DOHH2 (cell line): ENCODE data around the gene DOCK11.

Experiments
- CTCF ChIP-seq: fragments of 200-600 bp; sonication (generic); IDR thresholded peaks from one replicate; pipeline ENCODE4 v1.5.1; 2014; ENCODE audit warnings: antibody characterized with exemption, mild to moderate bottlenecking, low read depth, low read length; ENCODE audit not compliant: poor library complexity, severe bottlenecking
- EZH2phosphoT487 ChIP-seq: fragments of 200-600 bp; sonication (generic); IDR thresholded peaks from 2 replicates; pipeline ENCODE4 v1.6.1; 2017; ENCODE audit warnings: borderline replicate concordance, mild to moderate bottlenecking, antibody characterized with exemption, low read length, moderate library complexity, mixed read lengths

- TF ChIP-seq CTCF (no peak), EZH2phosphoT487 (no peak)
These were observed 235.1 kb downstream of the DOCK11 start for GRCh38 chrX:118730500-118731247.
